HG02870 (cell line): ENCODE measurements around the gene ATAD3A.

Experiments
- ATAC-seq: cut with Tn5 transposase; IDR thresholded peaks from one replicate; pipeline ENCODE4 v1.9.1; 2021; ENCODE audit warnings: mild to moderate bottlenecking, moderate library complexity; ENCODE audit not compliant: unreplicated experiment

The ATAD3A gene

GRCh38 chr1:1538334-1538733 is 26.4 kb downstream of the ATAD3A start:
- ATAC-seq: no peak

GRCh38 chr1:1538989-1539309 is 27.0 kb downstream of the ATAD3A start:
- ATAC-seq: no peak

- no peak for ATAC-seq
These were observed 27.5 kb downstream of the ATAD3A start for GRCh38 chr1:1539310-1540089.

- ATAC-seq: no peak
These were observed 28.3 kb downstream of the ATAD3A start, which contains the start of gene TMEM240 for GRCh38 chr1:1540090-1540817. Gene TMEM240, minus strand, starts transcription at chr1:1540624. Its CDS starts 278 bp downstream, at chr1:1540346.

- no peak for ATAC-seq
These were observed 29.1 kb downstream of the ATAD3A start for GRCh38 chr1:1540818-1541628.

GRCh38 chr1:1541956-1542765 is 30.2 kb downstream of the ATAD3A start:
- ATAC-seq: no peak

GRCh38 chr1:1542766-1543705 is 31.1 kb downstream of the ATAD3A start:
- ATAC-seq: no peak

- ATAC-seq: no peak
These were observed 31.7 kb downstream of the ATAD3A start for GRCh38 chr1:1543706-1544099.

GRCh38 chr1:1544544-1544943 is 32.6 kb downstream of the ATAD3A start:
- ATAC-seq: no peak

- ATAC-seq: no peak
These were observed 34.2 kb downstream of the ATAD3A start for GRCh38 chr1:1545946-1546737.

GRCh38 chr1:1547011-1547410 is 35.0 kb downstream of the ATAD3A start:
- no peak for ATAC-seq

- no peak for ATAC-seq
These were observed 35.5 kb downstream of the ATAD3A start for GRCh38 chr1:1547476-1547875.

- no peak for ATAC-seq
These were observed 36.6 kb downstream of the ATAD3A start for GRCh38 chr1:1548591-1548990.

GRCh38 chr1:1550087-1550486 is 38.1 kb downstream of the ATAD3A start:
- no peak for ATAC-seq

- no peak for ATAC-seq
These were observed 38.9 kb downstream of the ATAD3A start for GRCh38 chr1:1550591-1551432.

GRCh38 chr1:1551524-1552262 is 39.7 kb downstream of the ATAD3A start:
- no peak for ATAC-seq

GRCh38 chr1:1552263-1552639 is 40.3 kb downstream of the ATAD3A start:
- no peak for ATAC-seq
